ENCODE measurements around the gene PIP4K2C.
A peak's percentile ranks its signal among the peaks of the same experiment; 100 is the strongest.

PIP4K2C gene

DNA sequence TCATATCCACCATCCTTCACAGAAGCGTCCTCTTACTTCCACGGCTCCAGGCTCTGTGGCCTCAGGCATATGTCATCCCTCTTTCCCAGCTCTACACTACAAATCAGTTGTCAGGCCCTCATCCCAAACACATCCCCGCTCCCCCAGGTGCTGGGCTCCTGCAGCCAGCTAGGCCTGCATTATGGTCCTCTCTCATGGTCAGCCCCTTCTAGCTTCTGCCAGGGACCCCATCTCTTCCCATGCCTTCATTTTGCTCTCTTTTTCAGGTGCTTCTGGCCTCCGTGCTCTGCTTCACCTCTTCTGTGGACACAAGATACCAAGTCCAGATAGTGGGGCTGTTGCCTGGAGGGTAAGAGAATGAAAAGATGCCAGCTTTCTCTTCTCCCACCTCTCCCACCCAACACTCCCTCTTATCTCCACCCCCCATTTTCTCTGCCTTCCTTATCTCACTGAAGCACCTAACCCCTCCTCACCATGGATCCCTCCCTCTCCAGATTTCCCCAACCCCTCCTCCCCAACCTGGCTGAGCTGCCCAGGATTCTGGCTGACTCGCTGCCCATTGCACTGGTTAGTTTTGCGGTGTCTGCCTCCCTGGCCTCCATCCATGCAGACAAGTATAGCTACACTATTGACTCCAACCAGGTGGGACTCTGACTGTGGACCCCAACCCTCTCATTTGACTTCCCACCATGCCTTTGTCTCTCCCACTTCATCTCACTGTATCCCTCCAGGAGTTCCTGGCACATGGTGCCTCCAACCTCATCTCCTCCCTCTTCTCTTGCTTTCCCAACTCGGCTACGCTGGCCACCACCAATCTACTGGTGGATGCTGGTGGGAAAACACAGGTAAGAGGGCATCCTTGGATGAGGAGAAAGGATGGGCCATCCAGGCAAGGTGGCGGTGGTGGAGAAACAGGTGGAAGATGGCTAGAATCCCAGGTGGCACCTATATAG, 31.6 kb downstream of the PIP4K2C start:
- H3K9me3 Mint-ChIP-seq, result no peaks in the 10 kb centered on the region
- no peak overlapping the region for H3K27ac Mint-ChIP-seq
- H3K4me3 Mint-ChIP-seq, result peak overlapping the region; percentile 29
- no peak for DNase-seq (ENCODE audit: low spot score)
- H3K27me3 Mint-ChIP-seq (ENCODE audit: low read depth), result peaks cover 92% of the 10 kb centered on the region
- H3K36me3 Mint-ChIP-seq (ENCODE audit: low read depth), result no peaks in the 10 kb centered on the region
- peaks cover 13% of the 10 kb centered on the region for H3K4me1 Mint-ChIP-seq (ENCODE audit: low read depth)

DNA sequence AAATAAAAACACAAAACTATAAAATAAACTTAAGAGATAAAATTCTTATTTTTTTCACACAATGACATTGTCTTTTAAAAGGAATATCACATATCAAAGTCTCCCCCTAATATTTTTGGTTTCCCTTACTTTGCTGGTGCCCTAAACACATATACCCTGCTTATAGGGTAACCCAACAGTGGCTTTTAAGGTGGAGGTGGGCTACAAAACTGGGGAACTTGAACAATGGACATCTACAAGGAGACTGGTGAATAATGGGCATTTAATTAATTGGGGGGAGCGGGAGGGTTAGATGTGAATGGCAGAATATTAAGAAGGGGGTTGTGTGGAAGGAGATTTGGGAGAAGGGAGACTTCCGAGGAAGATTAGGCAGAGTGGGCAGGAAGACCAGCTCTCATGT, 32.4 kb downstream of the PIP4K2C start:
- Mint-ChIP-seq H3K4me3 (no peak overlapping the region), H3K4me1 (ENCODE audit: low read depth) (peaks cover 13% of the 10 kb centered on the region), H3K27ac (no peak overlapping the region), H3K9me3 (no peaks in the 10 kb centered on the region), H3K27me3 (ENCODE audit: low read depth) (peaks cover 90% of the 10 kb centered on the region), H3K36me3 (ENCODE audit: low read depth) (no peaks in the 10 kb centered on the region)
- DNase-seq (ENCODE audit: low spot score), result no peak

DNA sequence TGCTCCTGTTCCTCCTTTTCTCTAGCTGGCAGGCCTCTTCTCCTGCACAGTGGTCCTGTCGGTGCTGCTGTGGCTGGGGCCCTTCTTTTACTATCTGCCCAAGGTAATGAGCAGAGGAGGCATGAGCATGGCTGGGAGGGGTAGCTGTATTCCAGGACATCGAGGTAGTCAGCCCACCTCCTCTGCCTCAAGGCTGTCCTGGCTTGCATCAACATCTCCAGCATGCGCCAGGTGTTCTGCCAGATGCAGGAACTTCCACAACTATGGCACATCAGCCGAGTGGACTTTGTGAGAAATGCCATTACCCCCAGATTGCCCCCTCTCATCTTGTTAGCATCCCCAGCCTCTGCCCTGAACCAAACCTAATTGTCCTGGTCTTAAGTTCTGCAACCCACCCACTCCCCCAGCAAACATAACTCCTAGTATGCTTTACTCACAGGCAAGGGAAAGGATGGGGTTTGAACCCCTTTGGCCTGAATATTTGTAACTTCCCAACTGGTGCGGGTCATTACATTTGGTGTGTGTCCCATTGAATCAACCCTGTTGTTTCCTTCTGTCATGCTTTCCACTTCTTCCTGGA, 32.9 kb downstream of the PIP4K2C start:
- H3K4me3 Mint-ChIP-seq, result no peak overlapping the region
- H3K4me1 Mint-ChIP-seq (ENCODE audit: low read depth), result peaks cover 12% of the 10 kb centered on the region
- no peak overlapping the region for H3K27ac Mint-ChIP-seq
- no peaks in the 10 kb centered on the region for H3K9me3 Mint-ChIP-seq
- H3K27me3 Mint-ChIP-seq (ENCODE audit: low read depth), result peaks cover 90% of the 10 kb centered on the region
- no peak for DNase-seq (ENCODE audit: low spot score)
- no peaks in the 10 kb centered on the region for H3K36me3 Mint-ChIP-seq (ENCODE audit: low read depth)

DNA sequence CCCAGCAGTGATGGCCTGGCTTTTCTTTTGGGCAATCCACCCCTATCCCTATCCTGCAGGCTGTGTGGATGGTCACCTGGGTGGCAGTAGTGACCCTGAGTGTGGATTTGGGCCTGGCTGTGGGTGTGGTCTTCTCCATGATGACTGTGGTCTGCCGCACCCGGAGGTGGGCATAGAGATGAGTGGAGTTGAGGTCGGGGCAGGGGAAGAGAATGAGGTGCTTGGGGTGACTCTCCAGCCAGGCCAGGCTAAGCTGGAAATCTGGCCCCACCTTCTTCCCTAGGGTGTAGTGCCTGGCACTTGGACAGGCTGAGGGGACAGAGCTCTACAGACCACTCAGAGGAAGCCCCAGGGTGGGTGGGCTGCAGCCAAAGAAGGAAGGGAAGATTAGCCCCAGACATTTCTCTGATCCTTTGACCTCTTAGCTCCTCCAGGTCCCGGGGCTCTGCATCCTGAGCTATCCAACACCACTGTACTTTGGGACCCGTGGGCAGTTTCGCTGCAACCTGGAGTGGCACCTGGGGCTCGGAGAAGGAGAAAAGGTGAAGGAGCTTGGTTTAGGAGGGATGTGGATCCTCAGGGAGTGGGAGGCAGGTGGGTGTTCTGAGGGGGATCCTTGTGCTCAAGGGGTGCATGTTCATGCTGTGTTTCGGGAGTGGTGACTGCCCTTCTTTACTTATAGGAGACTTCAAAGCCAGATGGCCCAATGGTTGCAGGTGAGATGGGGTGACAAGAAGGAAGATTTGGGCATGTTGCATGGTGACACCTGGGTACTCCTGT, 33.6 kb downstream of the PIP4K2C start:
- Mint-ChIP-seq H3K4me1 (ENCODE audit: low read depth) (peaks cover 9% of the 10 kb centered on the region), H3K27me3 (ENCODE audit: low read depth) (peaks cover 92% of the 10 kb centered on the region), H3K27ac (no peak overlapping the region), H3K36me3 (ENCODE audit: low read depth) (no peaks in the 10 kb centered on the region), H3K9me3 (no peaks in the 10 kb centered on the region), H3K4me3 (no peak overlapping the region)
- DNase-seq (ENCODE audit: low spot score), result no peak

DNA sequence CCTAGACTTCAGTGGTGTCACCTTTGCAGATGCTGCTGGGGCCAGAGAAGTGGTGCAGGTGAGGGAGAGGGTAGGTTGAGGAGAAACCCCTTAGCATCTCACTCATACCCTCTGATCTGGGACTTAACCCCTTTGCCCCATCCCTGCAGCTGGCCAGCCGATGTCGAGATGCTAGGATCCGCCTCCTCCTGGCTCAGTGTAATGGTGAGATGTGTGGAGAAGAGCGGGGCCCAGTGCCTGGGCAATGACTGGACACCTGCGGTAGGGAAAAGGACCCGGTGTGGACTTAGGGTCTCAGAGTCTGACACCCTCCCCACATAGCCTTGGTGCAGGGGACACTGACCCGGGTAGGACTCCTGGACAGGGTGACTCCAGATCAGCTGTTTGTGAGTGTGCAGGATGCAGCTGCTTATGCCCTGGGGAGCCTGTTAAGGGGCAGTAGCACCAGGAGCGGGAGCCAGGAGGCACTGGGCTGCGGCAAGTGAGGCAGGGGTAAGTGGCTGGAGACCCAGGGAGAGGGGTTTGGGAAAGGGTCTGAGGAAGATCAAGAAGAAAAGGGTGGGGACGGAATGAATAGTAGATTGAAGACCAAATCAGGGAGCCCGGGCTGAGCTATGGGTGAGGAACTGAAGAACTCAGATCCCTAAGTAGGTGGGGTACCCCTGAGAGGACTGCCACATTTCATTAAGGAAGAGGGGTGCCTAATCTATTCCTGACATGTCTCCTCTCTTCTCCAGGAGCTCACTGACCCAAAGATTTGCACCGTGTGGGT, 34.5 kb downstream of the PIP4K2C start:
- peaks cover 9% of the 10 kb centered on the region for H3K4me1 Mint-ChIP-seq (ENCODE audit: low read depth)
- H3K36me3 Mint-ChIP-seq (ENCODE audit: low read depth), result no peaks in the 10 kb centered on the region
- H3K9me3 Mint-ChIP-seq, result no peaks in the 10 kb centered on the region
- no peak overlapping the region for H3K4me3 Mint-ChIP-seq
- H3K27me3 Mint-ChIP-seq (ENCODE audit: low read depth), result peaks cover 91% of the 10 kb centered on the region
- no peak for DNase-seq (ENCODE audit: low spot score)
- no peak overlapping the region for H3K27ac Mint-ChIP-seq

DNA sequence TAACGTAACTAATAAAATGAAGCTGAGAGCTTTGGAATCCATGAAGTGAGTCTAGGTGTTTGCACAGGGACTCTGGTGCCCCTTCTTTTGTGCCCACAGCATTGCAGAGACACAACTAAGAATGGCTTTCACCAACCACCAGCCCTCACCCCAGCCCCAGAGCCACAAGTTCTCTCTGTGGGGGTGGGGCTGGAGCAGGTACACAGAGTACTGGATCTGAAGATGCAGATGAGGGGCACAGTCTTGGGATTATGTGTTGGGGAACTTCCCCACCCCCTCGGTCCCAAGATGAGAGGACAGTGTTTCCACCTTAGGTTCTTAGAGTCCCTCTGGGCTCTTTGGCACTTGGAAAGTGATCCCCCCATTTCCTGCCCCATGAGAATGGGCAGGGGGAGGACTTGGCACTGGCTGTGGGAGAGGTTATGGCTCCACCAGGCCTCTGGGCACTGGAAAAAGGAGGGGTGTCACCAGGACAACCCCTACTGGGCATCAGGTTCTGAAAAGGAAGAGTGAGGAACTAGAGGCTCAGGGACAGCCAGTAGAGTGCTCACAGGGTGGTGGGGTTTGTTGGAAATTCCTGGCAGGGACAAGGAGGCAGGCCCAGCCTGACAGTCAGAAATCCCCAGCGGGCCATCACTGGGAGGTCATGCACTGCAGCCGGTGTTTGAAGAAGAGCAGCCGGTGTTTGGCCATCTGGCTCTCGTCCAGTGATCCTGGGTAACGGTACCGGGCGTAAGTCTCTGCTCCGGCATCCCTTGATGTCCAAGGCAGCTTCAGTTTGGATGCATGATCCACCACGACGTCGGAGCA, 35.3 kb downstream of the PIP4K2C start:
- DNase-seq (ENCODE audit: low spot score), result no peak
- Mint-ChIP-seq H3K27ac (no peak overlapping the region), H3K36me3 (ENCODE audit: low read depth) (no peaks in the 10 kb centered on the region), H3K4me1 (ENCODE audit: low read depth) (peaks cover 4% of the 10 kb centered on the region), H3K27me3 (ENCODE audit: low read depth) (peaks cover 91% of the 10 kb centered on the region), H3K9me3 (no peaks in the 10 kb centered on the region), H3K4me3 (no peak overlapping the region)

DNA sequence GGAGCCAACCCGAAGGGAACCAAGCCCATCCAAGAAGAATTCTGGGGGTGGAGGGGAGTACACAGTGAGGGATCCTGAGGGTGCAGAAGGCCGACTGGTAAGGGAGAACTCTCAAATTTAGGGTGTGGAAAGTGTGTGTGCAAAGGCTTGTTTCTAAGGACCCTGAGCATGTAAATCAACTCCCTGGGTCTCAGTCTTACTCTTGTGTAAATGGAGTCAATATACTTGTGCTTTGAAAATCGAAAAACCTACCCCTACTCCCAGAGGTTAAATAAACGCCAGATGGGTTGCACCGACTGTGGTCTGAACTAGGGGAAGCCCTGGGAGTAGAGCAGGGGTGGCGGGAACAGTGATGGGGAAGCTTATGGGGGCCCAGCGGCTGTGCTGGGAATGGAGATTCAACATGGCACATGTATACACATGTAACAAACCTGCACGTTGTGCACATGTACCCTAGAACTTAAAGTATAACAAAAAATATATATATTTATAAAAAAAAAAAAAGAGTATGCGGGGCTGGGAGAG, 36.0 kb downstream of the PIP4K2C start:
- Mint-ChIP-seq H3K27me3 (ENCODE audit: low read depth) (peaks cover 90% of the 10 kb centered on the region), H3K4me3 (no peak overlapping the region)
- DNase-seq (ENCODE audit: low spot score), result no peak

DNA sequence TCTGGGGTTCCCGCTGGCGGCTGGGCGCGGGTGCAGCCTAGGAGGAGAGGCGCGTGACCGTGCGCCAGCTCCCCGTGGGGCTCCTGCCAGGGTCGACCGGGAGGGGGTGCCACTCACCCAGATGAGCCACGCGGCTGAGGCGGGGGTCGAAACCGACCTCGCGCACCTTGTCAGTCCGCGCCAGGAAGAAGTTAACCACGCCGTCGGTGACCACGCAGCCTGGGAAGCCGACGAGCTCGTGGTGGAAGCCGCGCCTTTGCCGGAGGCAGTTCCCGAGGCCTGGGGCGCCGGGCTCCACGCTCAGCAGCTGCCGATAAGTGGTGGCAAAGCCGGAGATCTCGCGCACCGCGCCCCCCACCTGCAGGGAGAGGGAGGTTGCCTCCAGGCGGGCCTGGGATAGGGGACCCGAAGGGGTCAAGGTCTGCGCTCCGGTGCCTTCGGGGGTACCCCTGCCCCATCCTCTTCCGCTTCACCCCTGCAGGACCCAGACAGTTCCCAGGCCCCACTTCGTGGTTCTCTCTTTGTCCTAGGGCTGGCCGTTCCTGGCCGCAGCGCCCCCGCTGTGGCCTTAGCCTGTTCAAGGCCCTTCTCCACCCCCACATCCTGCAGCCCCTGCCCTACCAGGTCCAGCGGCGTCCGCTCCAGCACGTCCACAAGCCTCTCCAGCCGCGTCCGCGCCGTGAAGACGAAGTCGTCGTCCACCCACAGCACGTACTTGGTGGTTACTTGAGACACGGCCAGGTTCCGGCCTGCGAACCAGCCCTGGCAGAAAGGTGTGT, 36.7 kb downstream of the PIP4K2C start:
- Mint-ChIP-seq H3K4me3 (no peak overlapping the region), H3K36me3 (ENCODE audit: low read depth) (no peaks in the 10 kb centered on the region), H3K27me3 (ENCODE audit: low read depth) (peaks cover 86% of the 10 kb centered on the region), H3K27ac (no peak overlapping the region), H3K4me1 (ENCODE audit: low read depth) (peaks cover 5% of the 10 kb centered on the region), H3K9me3 (no peaks in the 10 kb centered on the region)
- no peak for DNase-seq (ENCODE audit: low spot score)

More for the DNA sequence above, 36.0 kb downstream of the PIP4K2C start:
- Mint-ChIP-seq H3K27ac (no peak overlapping the region), H3K9me3 (no peaks in the 10 kb centered on the region), H3K36me3 (ENCODE audit: low read depth) (no peaks in the 10 kb centered on the region), H3K4me1 (ENCODE audit: low read depth) (peaks cover 5% of the 10 kb centered on the region)

DNA sequence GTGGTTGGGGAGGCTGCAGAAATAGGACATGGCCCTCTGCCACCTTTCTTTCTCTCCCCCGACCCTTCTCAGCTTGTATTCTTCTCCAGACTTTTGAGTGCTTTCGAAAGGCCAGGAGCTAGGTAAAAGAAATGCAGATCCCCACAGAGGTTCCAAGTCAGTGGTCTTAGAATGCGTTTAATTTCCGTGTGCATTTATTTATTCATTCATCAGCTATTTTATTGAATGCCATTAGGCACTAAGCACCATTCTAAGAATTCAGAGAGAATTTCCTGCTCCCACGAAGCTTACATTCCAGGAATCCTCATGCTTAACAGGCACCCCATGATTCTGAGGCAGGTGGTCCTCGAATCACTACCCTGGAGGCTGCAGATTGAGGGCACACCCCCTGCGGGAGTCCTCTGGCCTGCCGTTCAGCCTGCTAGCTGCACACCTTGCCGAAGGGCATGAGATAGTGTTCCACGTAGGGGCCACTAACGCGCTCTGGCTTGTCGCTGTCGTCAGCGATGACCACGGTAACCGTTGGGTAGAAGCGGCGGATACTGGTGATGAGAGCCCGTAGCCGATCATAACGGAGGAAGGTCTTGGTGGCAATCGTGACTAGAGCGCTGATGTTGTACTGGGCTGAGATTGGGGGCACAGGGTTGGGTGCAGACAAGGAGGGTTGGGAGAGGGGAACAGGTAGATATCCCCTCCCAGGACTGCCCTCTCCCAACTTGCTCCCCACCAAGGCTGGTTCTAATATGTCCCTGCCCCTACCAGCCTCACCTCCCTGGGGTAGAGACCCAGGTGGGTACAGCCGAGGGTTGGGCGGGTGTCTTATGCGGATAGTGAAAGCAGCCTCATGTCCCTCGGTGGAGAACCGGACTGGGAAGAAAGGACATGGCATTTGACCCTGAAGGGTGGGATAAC, 37.5 kb downstream of the PIP4K2C start:
- Mint-ChIP-seq H3K9me3 (no peaks in the 10 kb centered on the region), H3K4me3 (no peak overlapping the region), H3K27ac (no peak overlapping the region), H3K36me3 (ENCODE audit: low read depth) (no peaks in the 10 kb centered on the region), H3K4me1 (ENCODE audit: low read depth) (peaks cover 10% of the 10 kb centered on the region), H3K27me3 (ENCODE audit: low read depth) (peaks cover 83% of the 10 kb centered on the region)
- DNase-seq (ENCODE audit: low spot score), result no peak

DNA sequence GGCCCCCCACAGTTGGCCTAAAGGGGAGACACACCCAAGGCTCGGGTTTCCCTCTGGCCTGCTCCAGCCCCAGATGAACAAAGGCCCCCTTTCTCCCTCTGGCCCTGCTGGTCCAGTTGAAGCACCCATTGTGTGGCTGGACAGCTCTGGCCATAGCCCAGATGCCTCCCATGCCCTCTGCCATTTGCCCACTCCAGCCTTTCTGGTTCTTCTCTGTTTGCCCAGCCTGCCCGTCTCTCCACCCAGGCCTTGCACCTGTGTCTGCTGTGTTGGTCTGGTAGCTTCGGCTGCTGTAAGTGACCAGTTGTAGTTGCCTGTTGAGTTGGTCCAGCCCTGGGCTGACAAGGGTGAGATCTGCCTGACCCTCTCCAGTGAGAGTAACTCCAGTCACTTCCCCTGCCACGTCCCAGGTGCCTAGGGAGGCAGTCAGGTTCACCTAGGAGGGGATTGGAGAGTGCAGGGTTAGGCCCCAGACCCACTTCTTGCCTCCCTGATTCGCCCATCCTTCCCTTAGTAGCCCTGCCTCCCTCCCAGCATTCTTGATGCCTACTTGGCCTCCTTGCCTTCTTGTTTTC, 39.0 kb downstream of the PIP4K2C start:
- Mint-ChIP-seq H3K27ac (no peak overlapping the region), H3K4me1 (ENCODE audit: low read depth) (peaks cover 11% of the 10 kb centered on the region), H3K27me3 (ENCODE audit: low read depth) (peaks cover 78% of the 10 kb centered on the region)

DNA sequence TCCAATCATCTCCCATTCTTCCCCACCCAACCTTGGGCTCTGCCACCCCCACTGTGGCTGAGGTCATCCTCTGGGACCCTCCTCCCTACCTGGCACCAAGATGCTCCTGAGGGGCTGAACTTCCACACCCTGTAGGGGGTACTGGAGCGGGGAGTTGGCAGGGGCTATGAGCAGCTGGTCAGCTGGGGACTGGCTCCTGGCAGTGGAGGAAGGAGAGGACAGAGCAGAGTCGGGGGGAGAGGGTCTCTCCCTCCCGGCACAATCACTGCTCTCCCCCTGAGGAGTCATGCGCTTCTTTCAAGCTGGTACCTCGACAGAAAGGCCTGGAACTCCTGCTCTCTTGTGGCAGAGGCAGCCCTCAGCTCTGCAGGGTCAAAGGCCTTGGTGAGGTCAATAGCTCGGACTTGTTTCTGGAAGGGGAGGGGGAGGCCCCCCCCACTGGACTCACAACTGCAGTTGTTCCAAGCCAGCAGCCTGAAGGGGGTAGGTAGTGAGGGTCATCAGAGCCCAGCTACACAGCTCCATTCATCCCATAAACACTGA, 40.0 kb downstream of the PIP4K2C start:
- no peak for DNase-seq (ENCODE audit: low spot score)
- no peaks in the 10 kb centered on the region for H3K9me3 Mint-ChIP-seq
- H3K4me3 Mint-ChIP-seq, result peak overlapping the region; percentile 26
- no peaks in the 10 kb centered on the region for H3K36me3 Mint-ChIP-seq (ENCODE audit: low read depth)
- H3K27ac Mint-ChIP-seq, result no peak overlapping the region
- peaks cover 11% of the 10 kb centered on the region for H3K4me1 Mint-ChIP-seq (ENCODE audit: low read depth)
- peaks cover 72% of the 10 kb centered on the region for H3K27me3 Mint-ChIP-seq (ENCODE audit: low read depth)

More for the DNA sequence above, 39.0 kb downstream of the PIP4K2C start:
- Mint-ChIP-seq H3K36me3 (ENCODE audit: low read depth) (no peaks in the 10 kb centered on the region), H3K4me3 (no peak overlapping the region), H3K9me3 (no peaks in the 10 kb centered on the region)
- peak; percentile 2 for DNase-seq (ENCODE audit: low spot score)

Measured in T-helper 2 cell treated with Interferon-gamma antibody and Interleukin-4, amounts not matched to agents 5 μg/mL and 100 μg/mL, for 36 hours (primary cell).